CD4-positive, alpha-beta T cell (primary cell): ENCODE results near the gene MACROH2A1. TPM values are rescaled to one million over a fixed set of nuclear protein-coding genes. Genes with fewer than 3 reads are reported as not detected.

Experiments
- ATAC-seq: fragments of 200-7000 bp; cut with Tn5 transposase; one replicate; pipeline ENCODE4 v1.10.0; 2022; ENCODE audit warnings: mild to moderate bottlenecking; ENCODE audit not compliant: poor library complexity
- CTCF ChIA-PET: fragments of 350-600 bp; sonication (Branson Sonifier 250); formaldehyde crosslinking; loops from one replicate; lab custom pipeline; 2021; ENCODE audit warnings: antibody characterized with exemption, inconsistent platforms; lab: Charles Lee
- POLR2A ChIA-PET: fragments of 350-600 bp; sonication (Branson Sonifier 250); formaldehyde crosslinking; loops from one replicate; lab custom pipeline; 2021; ENCODE audit warnings: antibody characterized with exemption, inconsistent platforms; lab: Charles Lee
- DNase-seq, 14 experiments: peaks; one replicate each; pipeline ENCODE4 v3.0.0-alpha.2; 2013 to 2020; ENCODE audit warnings: mixed read lengths in 2 of 14
- H3K27ac ChIP-seq, 2 donors: one replicate each; pipeline versions ENCODE4 v1.5.1 to v1.7.0; 2013; ENCODE audit warnings: low read length in 2 of 2, low read depth in 1 of 2, mild to moderate bottlenecking in 1 of 2
- H3K27me3 ChIP-seq, 2 experiments: 1 replicate in 1 of 2; 2 replicates in 1 of 2; pipeline versions ENCODE4 v1.6.1 to v1.7.0; 2013; ENCODE audit warnings: low read length in 2 of 2, control low read depth in 1 of 2, mild to moderate bottlenecking in 1 of 2, moderate library complexity in 1 of 2; ENCODE audit not compliant: insufficient read depth in 2 of 2, control insufficient read depth in 1 of 2
- H3K36me3 ChIP-seq: one replicate; pipeline ENCODE4 v1.6.1; 2013; ENCODE audit warnings: low read length, control low read depth; ENCODE audit not compliant: insufficient read depth
- H3K4me1 ChIP-seq: one replicate; pipeline ENCODE4 v1.6.1; 2013; ENCODE audit warnings: low read length, control low read depth; ENCODE audit not compliant: insufficient read depth
- H3K4me3 ChIP-seq: one replicate; pipeline ENCODE4 v1.5.1; 2013; ENCODE audit warnings: mild to moderate bottlenecking, low read length, moderate library complexity
- H3K9me3 ChIP-seq, 2 experiments: 1 replicate in 1 of 2; 2 replicates in 1 of 2; pipeline versions ENCODE4 v1.6.1 to v1.7.0; 2013; ENCODE audit warnings: low read length in 2 of 2, mild to moderate bottlenecking in 2 of 2, control low read depth in 1 of 2, moderate library complexity in 1 of 2; ENCODE audit not compliant: control insufficient read depth in 1 of 2, insufficient read depth in 1 of 2
- H3K27ac Mint-ChIP-seq: one replicate; pipeline ENCODE4 v1.8.0; 2020; ENCODE audit warnings: mixed read lengths
- H3K27me3 Mint-ChIP-seq: one replicate; pipeline ENCODE4 v1.8.0; 2021; ENCODE audit warnings: mixed read lengths
- H3K36me3 Mint-ChIP-seq: one replicate; pipeline ENCODE4 v1.8.0; 2021; ENCODE audit warnings: low read depth, mixed read lengths
- H3K4me1 Mint-ChIP-seq: one replicate; pipeline ENCODE4 v1.8.0; 2021; ENCODE audit warnings: low read depth, mixed read lengths
- H3K4me3 Mint-ChIP-seq: one replicate; pipeline ENCODE4 v1.8.0; 2020; ENCODE audit warnings: mild to moderate bottlenecking, mixed read lengths
- H3K9me3 Mint-ChIP-seq: one replicate; pipeline ENCODE4 v1.8.0; 2020; ENCODE audit warnings: mixed read lengths
- intact Hi-C, 2 experiments: fragments of 100-400 bp; cut with DNase I in 1 of 2; cut with micrococcal nuclease in 1 of 2; formaldehyde crosslinking; loops; one replicate each; pipeline versions ENCODE4 v1.15.1 to v1.9.0; 2023 to 2025; cut with DNase I, micrococcal nuclease
- total RNA-seq, 174 experiments: library from RNA in 2 of 174; stranded (reverse) in 2 of 174; gene quantifications; one replicate each; pipeline ENCODE4 v1.2.3 and lab custom pipeline; 2021 to 2026
- TF ChIP-seq, protein P1 (sequence below): fragments of 200-600 bp; IDR thresholded peaks from one replicate; pipeline ENCODE4 v1.8.0; 2022; ENCODE audit warnings: antibody characterized with exemption, mild to moderate bottlenecking

MACROH2A1 gene
- total RNA-seq, 2 experiments from 2014 or later: 114 to 120 TPM

DNA sequence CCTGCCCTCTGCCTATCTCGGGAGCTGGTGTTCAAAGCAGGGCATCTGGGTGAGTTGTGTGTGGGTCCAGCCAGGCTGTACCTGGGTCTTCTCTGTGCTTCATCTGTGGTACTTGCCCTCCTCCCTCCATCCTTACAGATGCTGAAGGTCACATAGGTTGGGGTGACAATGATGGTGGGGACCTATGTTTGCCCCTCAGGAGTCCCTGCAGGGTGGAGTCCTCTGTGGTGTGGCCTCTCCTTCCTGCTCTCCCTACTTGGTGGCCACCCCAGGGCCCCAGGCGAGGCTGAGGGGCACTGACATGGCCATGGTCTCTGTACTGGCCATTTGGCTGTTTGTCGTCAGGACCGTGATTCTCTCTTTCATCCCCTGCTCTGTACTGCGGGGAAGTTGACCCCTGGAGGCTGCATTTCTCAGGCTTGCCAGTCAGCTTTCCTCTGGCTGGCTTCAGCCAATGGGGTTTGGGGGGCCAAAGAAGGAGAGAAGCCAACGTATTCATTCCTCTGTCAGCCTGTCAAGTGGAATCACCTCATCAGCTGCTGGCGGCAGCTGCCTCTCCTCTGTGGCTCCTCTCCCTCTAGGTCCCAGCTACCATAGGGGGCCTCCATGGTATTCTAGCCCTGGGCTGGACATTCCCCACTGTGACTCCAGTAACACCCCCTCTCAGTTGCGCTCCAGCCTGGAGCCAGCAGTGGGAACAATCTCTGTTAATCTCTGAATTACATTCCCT, 43.6 kb upstream of the MACROH2A1 start:
- Histone ChIP-seq H3K27me3 (no peaks in the 10 kb centered on the region), H3K9me3 (peaks cover 0 to 5% of the 10 kb centered on the region in 2 experiments), H3K27ac (no peak overlapping the region), H3K4me1 (no peaks in the 10 kb centered on the region), H3K4me3 (no peak overlapping the region), H3K36me3 (no peaks in the 10 kb centered on the region)
- POLR2A ChIA-PET: no interaction called here
- ATAC-seq: no peak
- CTCF ChIA-PET: no interaction called here
- Mint-ChIP-seq H3K27ac (no peak overlapping the region), H3K4me1 (no peaks in the 10 kb centered on the region), H3K36me3 (no peaks in the 10 kb centered on the region), H3K9me3 (no peaks in the 10 kb centered on the region), H3K27me3 (peaks cover 7% of the 10 kb centered on the region), H3K4me3 (no peak overlapping the region)
- intact Hi-C loops: no loop called here
- TF ChIP-seq, protein P1, sequence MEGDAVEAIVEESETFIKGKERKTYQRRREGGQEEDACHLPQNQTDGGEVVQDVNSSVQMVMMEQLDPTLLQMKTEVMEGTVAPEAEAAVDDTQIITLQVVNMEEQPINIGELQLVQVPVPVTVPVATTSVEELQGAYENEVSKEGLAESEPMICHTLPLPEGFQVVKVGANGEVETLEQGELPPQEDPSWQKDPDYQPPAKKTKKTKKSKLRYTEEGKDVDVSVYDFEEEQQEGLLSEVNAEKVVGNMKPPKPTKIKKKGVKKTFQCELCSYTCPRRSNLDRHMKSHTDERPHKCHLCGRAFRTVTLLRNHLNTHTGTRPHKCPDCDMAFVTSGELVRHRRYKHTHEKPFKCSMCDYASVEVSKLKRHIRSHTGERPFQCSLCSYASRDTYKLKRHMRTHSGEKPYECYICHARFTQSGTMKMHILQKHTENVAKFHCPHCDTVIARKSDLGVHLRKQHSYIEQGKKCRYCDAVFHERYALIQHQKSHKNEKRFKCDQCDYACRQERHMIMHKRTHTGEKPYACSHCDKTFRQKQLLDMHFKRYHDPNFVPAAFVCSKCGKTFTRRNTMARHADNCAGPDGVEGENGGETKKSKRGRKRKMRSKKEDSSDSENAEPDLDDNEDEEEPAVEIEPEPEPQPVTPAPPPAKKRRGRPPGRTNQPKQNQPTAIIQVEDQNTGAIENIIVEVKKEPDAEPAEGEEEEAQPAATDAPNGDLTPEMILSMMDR: no peak
- no peak for DNase-seq

DNA sequence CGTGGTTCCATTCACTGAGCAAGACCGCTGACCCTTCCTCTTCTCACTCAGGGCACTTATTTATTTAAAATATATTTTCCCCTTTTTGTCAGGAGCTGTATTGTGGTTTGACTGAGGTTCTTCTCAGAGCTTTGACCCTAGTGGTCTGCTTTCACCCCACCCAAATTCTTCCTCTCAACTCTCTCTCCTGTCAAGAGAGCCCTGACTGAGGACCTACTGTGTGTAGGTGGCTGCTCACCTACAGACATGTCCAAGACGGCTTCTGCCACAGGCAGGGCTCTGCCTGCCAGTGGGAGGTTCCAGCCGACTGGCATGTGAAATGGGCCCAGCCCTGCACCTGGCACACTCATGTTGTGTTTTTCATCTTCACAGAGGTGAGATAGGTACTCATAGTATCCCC, 42.9 kb upstream of the MACROH2A1 start:
- ATAC-seq: no peak
- CTCF ChIA-PET: no interaction called here
- DNase-seq: no peak

DNA sequence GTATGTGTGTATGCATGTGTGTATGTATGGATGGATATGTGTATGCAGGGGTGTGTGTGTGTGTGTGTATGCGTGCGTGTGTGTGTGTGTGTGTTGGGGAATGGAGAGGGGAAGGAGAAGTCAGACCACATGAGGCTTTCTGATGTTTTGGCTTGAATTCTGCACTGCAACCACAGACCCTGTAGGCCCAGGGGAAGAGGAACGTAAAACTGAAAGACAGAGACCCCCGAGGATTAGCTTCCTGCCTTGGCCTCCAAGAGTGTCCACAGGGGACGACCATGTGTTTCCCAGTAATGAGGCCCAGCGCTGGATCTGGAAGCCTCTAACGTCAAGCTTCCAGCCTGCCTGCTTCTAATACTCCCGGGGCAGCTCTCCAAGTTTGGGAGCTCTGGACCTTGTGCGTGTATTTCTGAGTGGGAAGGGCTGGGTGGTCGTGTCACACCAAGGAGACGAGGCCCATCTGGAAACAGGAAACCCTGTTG, 42.4 kb upstream of the MACROH2A1 start:
- ChIA-PET CTCF (no interaction called here), POLR2A (interaction anchor here (1.0 kb wide), 1 partner anchor 16 kb away, joined by 3 read pairs; no protein-coding TSS in a partner anchor)
- no peaks in the 10 kb centered on the region for H3K9me3 Mint-ChIP-seq
- no peaks in the 10 kb centered on the region for H3K27me3 Mint-ChIP-seq
- no peak for ATAC-seq
- no peak overlapping the region for H3K27ac Mint-ChIP-seq
- H3K27me3 ChIP-seq: peaks cover 5 to 7% of the 10 kb centered on the region in 2 experiments
- no peak for DNase-seq
- H3K36me3 Mint-ChIP-seq: no peaks in the 10 kb centered on the region
- H3K27ac ChIP-seq: no peak overlapping the region
- H3K4me3 Mint-ChIP-seq: no peak overlapping the region
- intact Hi-C loops: no loop called here
- no peak overlapping the region for H3K4me3 ChIP-seq
- TF ChIP-seq, protein P1: no peak
- no peaks in the 10 kb centered on the region for H3K36me3 ChIP-seq
- H3K4me1 Mint-ChIP-seq: no peaks in the 10 kb centered on the region
- H3K9me3 ChIP-seq: peaks cover 0 to 5% of the 10 kb centered on the region in 2 experiments
- no peaks in the 10 kb centered on the region for H3K4me1 ChIP-seq

More for the DNA sequence above, 42.9 kb upstream of the MACROH2A1 start:
- H3K36me3 ChIP-seq: no peaks in the 10 kb centered on the region
- TF ChIP-seq, protein P1: no peak
- no peak overlapping the region for H3K4me3 Mint-ChIP-seq
- H3K27me3 Mint-ChIP-seq: no peaks in the 10 kb centered on the region
- H3K4me3 ChIP-seq: no peak overlapping the region
- no peaks in the 10 kb centered on the region for H3K36me3 Mint-ChIP-seq
- peaks cover 0 to 5% of the 10 kb centered on the region in 2 experiments for H3K9me3 ChIP-seq
- POLR2A ChIA-PET: no interaction called here
- no peaks in the 10 kb centered on the region for H3K9me3 Mint-ChIP-seq
- no peak overlapping the region for H3K27ac Mint-ChIP-seq
- intact Hi-C loops: no loop called here
- no peaks in the 10 kb centered on the region for H3K4me1 Mint-ChIP-seq
- peaks cover 2 to 3% of the 10 kb centered on the region in 2 experiments for H3K27me3 ChIP-seq
- no peaks in the 10 kb centered on the region for H3K4me1 ChIP-seq
- H3K27ac ChIP-seq: no peak overlapping the region
